SK-N-SH treated with all-trans-retinoic acid at 6 μM for 48 hours (cell line): ENCODE measurements around the gene ARID1A.

Source experiments
- ARNTL ChIP-seq: fragments of 450-650 bp; formaldehyde crosslinking; IDR thresholded peaks from 2 replicates; pipeline ENCODE4 v1.5.0; 2020; ENCODE audit warnings: low read depth, mild to moderate bottlenecking, moderate library complexity, borderline replicate concordance
- BACH2 ChIP-seq: fragments of 250-450 bp; sonication (Bioruptor Pico); IDR thresholded peaks from 2 replicates; pipeline ENCODE4 v1.9.0; 2021; ENCODE audit warnings: mild to moderate bottlenecking, borderline replicate concordance
- ESRRG ChIP-seq: fragments of 250-450 bp; sonication (Bioruptor Pico); IDR thresholded peaks from 2 replicates; pipeline ENCODE4 v1.6.1; 2021; ENCODE audit warnings: mild to moderate bottlenecking
- PPARA ChIP-seq: fragments of 250-450 bp; sonication (Bioruptor Pico); IDR thresholded peaks from 2 replicates; pipeline ENCODE4 v1.5.0; 2020; ENCODE audit warnings: mild to moderate bottlenecking, borderline replicate concordance
- SNAI2 ChIP-seq: fragments of 250-450 bp; sonication (Bioruptor Pico); IDR thresholded peaks from 2 replicates; pipeline ENCODE4 v1.5.0; 2020; ENCODE audit warnings: mild to moderate bottlenecking, moderate library complexity
- TSHZ2 ChIP-seq: fragments of 250-450 bp; sonication (Bioruptor Pico); IDR thresholded peaks from 2 replicates; pipeline ENCODE4 v1.5.0; 2020; ENCODE audit warnings: mild to moderate bottlenecking, moderate library complexity
- ZFP3 ChIP-seq: fragments of 250-450 bp; sonication (Bioruptor Pico); IDR thresholded peaks from 2 replicates; pipeline ENCODE4 v1.5.0; 2020; ENCODE audit warnings: mild to moderate bottlenecking, moderate library complexity
- ZFP30 ChIP-seq: fragments of 450-650 bp; formaldehyde crosslinking; IDR thresholded peaks from 2 replicates; pipeline ENCODE4 v1.5.0; 2022; ENCODE audit warnings: mild to moderate bottlenecking, moderate library complexity
- ZNF70 ChIP-seq: fragments of 450-650 bp; formaldehyde crosslinking; IDR thresholded peaks from 2 replicates; pipeline ENCODE4 v1.5.0; 2020; ENCODE audit warnings: mild to moderate bottlenecking, moderate library complexity
- TF ChIP-seq, protein P1 (sequence below): fragments of 250-450 bp; sonication (Bioruptor Pico); IDR thresholded peaks from 2 replicates; pipeline ENCODE4 v1.8.0; 2021; ENCODE audit warnings: low read depth, mild to moderate bottlenecking, moderate library complexity, borderline replicate concordance
- TF ChIP-seq, protein P2 (sequence below): fragments of 250-450 bp; sonication (Bioruptor Pico); IDR thresholded peaks from 2 replicates; pipeline ENCODE4 v1.5.1; 2020; ENCODE audit warnings: low read depth, mild to moderate bottlenecking, moderate library complexity
- TF ChIP-seq, protein P3 (sequence below): fragments of 250-450 bp; sonication (Bioruptor Pico); IDR thresholded peaks from 2 replicates; pipeline ENCODE4 v1.8.0; 2020; ENCODE audit warnings: mild to moderate bottlenecking, moderate library complexity, borderline replicate concordance

DNA sequence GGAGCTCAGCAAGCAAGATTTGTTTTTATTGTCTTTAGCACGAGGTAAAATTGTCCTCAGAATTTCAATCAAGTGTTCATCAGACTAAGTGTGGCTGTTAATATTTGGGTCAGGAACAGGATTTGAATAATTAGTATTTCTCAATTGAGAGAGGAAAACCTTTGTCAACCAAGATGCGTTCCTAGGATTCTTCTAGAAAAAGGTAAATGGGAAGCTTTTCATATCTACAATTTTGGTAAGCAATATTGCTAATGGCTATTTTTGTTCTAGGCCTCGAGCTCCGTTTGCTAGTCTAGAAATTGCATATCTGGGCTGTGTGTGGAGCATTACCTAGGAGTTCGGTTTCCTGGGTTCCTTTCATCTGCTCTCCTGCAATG lies 87.8 kb downstream of the ARID1A start:
- TF ChIP-seq ARNTL (CRISPR knock-in tag) (no peak), ZFP30 (CRISPR knock-in tag) (no peak), TSHZ2 (CRISPR knock-in tag) (no peak), PPARA (no peak), BACH2 (CRISPR knock-in tag) (no peak), SNAI2 (no peak), ZNF70 (CRISPR knock-in tag) (no peak), ESRRG (CRISPR knock-in tag) (no peak), ZFP3 (no peak)
- TF ChIP-seq, protein P1, sequence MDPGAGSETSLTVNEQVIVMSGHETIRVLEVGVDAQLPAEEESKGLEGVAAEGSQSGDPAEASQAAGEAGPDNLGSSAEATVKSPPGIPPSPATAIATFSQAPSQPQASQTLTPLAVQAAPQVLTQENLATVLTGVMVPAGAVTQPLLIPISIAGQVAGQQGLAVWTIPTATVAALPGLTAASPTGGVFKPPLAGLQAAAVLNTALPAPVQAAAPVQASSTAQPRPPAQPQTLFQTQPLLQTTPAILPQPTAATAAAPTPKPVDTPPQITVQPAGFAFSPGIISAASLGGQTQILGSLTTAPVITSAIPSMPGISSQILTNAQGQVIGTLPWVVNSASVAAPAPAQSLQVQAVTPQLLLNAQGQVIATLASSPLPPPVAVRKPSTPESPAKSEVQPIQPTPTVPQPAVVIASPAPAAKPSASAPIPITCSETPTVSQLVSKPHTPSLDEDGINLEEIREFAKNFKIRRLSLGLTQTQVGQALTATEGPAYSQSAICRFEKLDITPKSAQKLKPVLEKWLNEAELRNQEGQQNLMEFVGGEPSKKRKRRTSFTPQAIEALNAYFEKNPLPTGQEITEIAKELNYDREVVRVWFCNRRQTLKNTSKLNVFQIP (CRISPR knock-in tag): no peak
- TF ChIP-seq, protein P2, sequence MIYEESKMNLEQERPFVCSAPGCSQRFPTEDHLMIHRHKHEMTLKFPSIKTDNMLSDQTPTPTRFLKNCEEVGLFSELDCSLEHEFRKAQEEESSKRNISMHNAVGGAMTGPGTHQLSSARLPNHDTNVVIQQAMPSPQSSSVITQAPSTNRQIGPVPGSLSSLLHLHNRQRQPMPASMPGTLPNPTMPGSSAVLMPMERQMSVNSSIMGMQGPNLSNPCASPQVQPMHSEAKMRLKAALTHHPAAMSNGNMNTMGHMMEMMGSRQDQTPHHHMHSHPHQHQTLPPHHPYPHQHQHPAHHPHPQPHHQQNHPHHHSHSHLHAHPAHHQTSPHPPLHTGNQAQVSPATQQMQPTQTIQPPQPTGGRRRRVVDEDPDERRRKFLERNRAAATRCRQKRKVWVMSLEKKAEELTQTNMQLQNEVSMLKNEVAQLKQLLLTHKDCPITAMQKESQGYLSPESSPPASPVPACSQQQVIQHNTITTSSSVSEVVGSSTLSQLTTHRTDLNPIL (CRISPR knock-in tag): no peak
- TF ChIP-seq, protein P3, sequence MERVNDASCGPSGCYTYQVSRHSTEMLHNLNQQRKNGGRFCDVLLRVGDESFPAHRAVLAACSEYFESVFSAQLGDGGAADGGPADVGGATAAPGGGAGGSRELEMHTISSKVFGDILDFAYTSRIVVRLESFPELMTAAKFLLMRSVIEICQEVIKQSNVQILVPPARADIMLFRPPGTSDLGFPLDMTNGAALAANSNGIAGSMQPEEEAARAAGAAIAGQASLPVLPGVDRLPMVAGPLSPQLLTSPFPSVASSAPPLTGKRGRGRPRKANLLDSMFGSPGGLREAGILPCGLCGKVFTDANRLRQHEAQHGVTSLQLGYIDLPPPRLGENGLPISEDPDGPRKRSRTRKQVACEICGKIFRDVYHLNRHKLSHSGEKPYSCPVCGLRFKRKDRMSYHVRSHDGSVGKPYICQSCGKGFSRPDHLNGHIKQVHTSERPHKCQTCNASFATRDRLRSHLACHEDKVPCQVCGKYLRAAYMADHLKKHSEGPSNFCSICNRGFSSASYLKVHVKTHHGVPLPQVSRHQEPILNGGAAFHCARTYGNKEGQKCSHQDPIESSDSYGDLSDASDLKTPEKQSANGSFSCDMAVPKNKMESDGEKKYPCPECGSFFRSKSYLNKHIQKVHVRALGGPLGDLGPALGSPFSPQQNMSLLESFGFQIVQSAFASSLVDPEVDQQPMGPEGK (CRISPR knock-in tag): no peak
